ENCODE results near the gene INHBB.
"Not testable (repeated sequence)": the region's sequence is repeated elsewhere in the genome, so short reads cannot be mapped to it uniquely, and the experiment has no call there.

The INHBB gene

GRCh38 chr2:120346026-120346666 lies at the start of gene INHBB:
Gene INHBB, plus strand, starts transcription at chr2:120346136. Its CDS starts 53 bp downstream, at chr2:120346189.
- no peak for DNase-seq

GRCh38 chr2:120298173-120298835 lies 47.6 kb upstream of the INHBB start:
- DNase-seq, result no peak

GRCh38 chr2:120299004-120299403 lies 46.9 kb upstream of the INHBB start:
- DNase-seq, result no peak

- DNase-seq, result no peak
These were observed 46.4 kb upstream of the INHBB start for GRCh38 chr2:120299561-120299960.

- no peak for DNase-seq
These were observed 45.6 kb upstream of the INHBB start for GRCh38 chr2:120300385-120300784.

GRCh38 chr2:120301284-120301683 lies 44.7 kb upstream of the INHBB start:
- DNase-seq, result no peak

GRCh38 chr2:120302301-120302700 lies 43.6 kb upstream of the INHBB start:
- no peak for DNase-seq

GRCh38 chr2:120303177-120303576 lies 42.8 kb upstream of the INHBB start:
- no peak for DNase-seq

- no peak for DNase-seq
These were observed 40.6 kb upstream of the INHBB start for GRCh38 chr2:120305296-120305695.

- no peak for DNase-seq
These were observed 39.9 kb upstream of the INHBB start for GRCh38 chr2:120305937-120306490.

GRCh38 chr2:120307482-120307881 lies 38.5 kb upstream of the INHBB start:
- DNase-seq, result no peak

- DNase-seq, result no peak
These were observed 37.7 kb upstream of the INHBB start for GRCh38 chr2:120308038-120308910.

- DNase-seq, result no peak
These were observed 35.8 kb upstream of the INHBB start for GRCh38 chr2:120310136-120310535.

GRCh38 chr2:120310841-120311240 lies 35.1 kb upstream of the INHBB start:
- not testable (repeated sequence) for DNase-seq

- no peak for DNase-seq
These were observed 33.9 kb upstream of the INHBB start for GRCh38 chr2:120312076-120312475.

- DNase-seq, result peak; percentile 25
These were observed 32.9 kb upstream of the INHBB start for GRCh38 chr2:120312860-120313694.

GRCh38 chr2:120313695-120314615 lies 32.0 kb upstream of the INHBB start:
- no peak for DNase-seq

- DNase-seq, result no peak
These were observed 31.1 kb upstream of the INHBB start for GRCh38 chr2:120314690-120315366.

GRCh38 chr2:120315367-120316033 lies 30.4 kb upstream of the INHBB start:
- DNase-seq, result no peak

- no peak for DNase-seq
These were observed 29.9 kb upstream of the INHBB start for GRCh38 chr2:120316071-120316470.

All from GDM1 (cell line).